Adrenal gland (tissue), 12 donors: ENCODE data around the gene RAD51B. TPM values are rescaled to one million over a fixed set of nuclear protein-coding genes. Genes with fewer than 3 reads are reported as not detected.

Source experiments
- DNase-seq, 7 donors: peaks; one replicate each; pipeline ENCODE4 v3.0.0-alpha.2; 2019 to 2020
- H3K27ac ChIP-seq, 5 donors: fragments of 200-600 bp; sonication (generic) in 4 of 5; 1 replicate in 3 of 5; 2 replicates in 2 of 5; pipeline versions ENCODE4 v1.5.1 to v1.8.0; 2016 to 2020; ENCODE audit warnings: mild to moderate bottlenecking in 1 of 5
- H3K27me3 ChIP-seq: fragments of 200-600 bp; 2 replicates; pipeline ENCODE4 v1.8.0; 2021
- H3K36me3 ChIP-seq, 2 donors: fragments of 200-600 bp; replicated peaks in 1 of 2; 1 replicate in 1 of 2; 2 replicates in 1 of 2; pipeline versions ENCODE4 v1.5.1 to v1.8.0; 2018 to 2022
- H3K4me1 ChIP-seq, 2 donors: fragments of 200-600 bp; replicated peaks in 1 of 2; 1 replicate in 1 of 2; 2 replicates in 1 of 2; pipeline versions ENCODE4 v1.5.1 to v1.8.0; 2018 to 2021
- H3K4me3 ChIP-seq, 4 donors: fragments of 200-600 bp; sonication (generic) in 3 of 4; one replicate each; pipeline ENCODE4 v1.5.1; 2016 to 2018
- H3K9me3 ChIP-seq, 3 donors: fragments of 200-600 bp; sonication (generic) in 1 of 3; replicated peaks in 1 of 3; 1 replicate in 2 of 3; 2 replicates in 1 of 3; pipeline versions ENCODE4 v1.5.1 to v1.8.0; 2016 to 2021
- CTCF ChIP-seq, 6 experiments: fragments of 450-650 bp in 4 of 6; fragments of 200-600 bp in 2 of 6; sonication (generic) in 1 of 6; IDR thresholded peaks; 1 replicate in 5 of 6; 2 replicates in 1 of 6; pipeline versions ENCODE4 v1.5.1 to v1.8.0; 2016 to 2021; ENCODE audit warnings: antibody characterized with exemption in 6 of 6, mild to moderate bottlenecking in 2 of 6, moderate library complexity in 1 of 6
- POLR2A ChIP-seq, 2 donors: fragments of 450-650 bp; IDR thresholded peaks; one replicate each; pipeline ENCODE4 v1.6.1; 2017; ENCODE audit warnings: antibody characterized with exemption in 2 of 2, mild to moderate bottlenecking in 2 of 2, moderate library complexity in 1 of 2
- WGBS, 4 donors: extraction: QIAGEN DNeasy Blood & Tissue Kit in 2 of 4; methylation state at CpG; one replicate each; pipeline versions ENCODE4 v1.1.5 to v1.1.7; 2013 to 2017; 5-methylcytosine and 5-hydroxymethylcytosine counted together
- intact Hi-C, 2 donors: fragments of 100-400 bp; cut with DNase I; formaldehyde crosslinking; loops; one replicate each; pipeline versions ENCODE4 v1.14.1 to v1.15.0; 2022 to 2023
- polyA plus RNA-seq, 3 donors: library from polyadenylated mRNA; stranded (reverse); fragments of 200-250 nt in 2 of 3; fragments of 350-450 nt in 1 of 3; fragmentation: Illumina TruSeq in 1 of 3; extraction: RNeasy Lipid Tissue Mini Kit (QIAGEN cat#74804) in 1 of 3; gene quantifications; one replicate each; pipeline ENCODE4 v1.2.3, GENCODE V29; 2013 to 2014
- total RNA-seq, 9 donors: library from RNA; depleted of rRNA in 4 of 9; stranded (reverse); fragments of >200 nt in 4 of 9; fragments of 120-200 nt in 1 of 9; fragmentation: NEBNext Ultra II Directional in 1 of 9; extraction: Animal tissue kit (Norgen Biotek cat#: 25700) in 1 of 9; gene quantifications; one replicate each; pipeline versions ENCODE4 v1.1.0 to v1.2.4, GENCODE V29; 2013 to 2023
- donor health status: healthy with polysubstance abuse.
- donor health status: Bipolar disorder and iron deficiency.
- donor health status: DM: yes; HTN: yes; CAD: no.
- donor health status: DM: no; HTN: no; CAD: no.
- donor health status: DM: no; HTN: no; CAD: no.
- donor health status: DM: yes; HTN: yes; CAD: no.

Gene RAD51B
- total and polyA plus RNA-seq, 12 donors = 2.3 to 24.6 (median 12.4) TPM

- no peaks in the 10 kb centered on the region for H3K27me3 ChIP-seq
- WGBS, 4 donors = 87 to 96% (median 94%) methylated on average over 8 to 10 of the region's 10 CpGs
- intact Hi-C loops = no loop called here
Measured at GRCh38 chr14:68748260-68748659, 928.7 kb downstream of the RAD51B start.

GRCh38 chr14:68748691-68749090 lies 929.1 kb downstream of the RAD51B start:
- DNase-seq = no peak
- TF ChIP-seq POLR2A (IDR thresholded peaks at IDR 0.05) (no peak), CTCF (IDR thresholded peaks at IDR 0.05) (no peak)
- no peaks in the 10 kb centered on the region for H3K36me3 ChIP-seq
- H3K27ac ChIP-seq = no peak overlapping the region
- no peaks in the 10 kb centered on the region for H3K4me1 ChIP-seq
- H3K4me3 ChIP-seq = no peak overlapping the region
- no peaks in the 10 kb centered on the region for H3K9me3 ChIP-seq
- H3K27me3 ChIP-seq = no peaks in the 10 kb centered on the region
- intact Hi-C loops = no loop called here
- 95 to 97% (median 96%) methylated on average over 5 of the region's 5 CpGs for WGBS, 4 donors

More at GRCh38 chr14:68748260-68748659, 928.7 kb downstream of the RAD51B start:
- Histone ChIP-seq H3K27ac (no peak overlapping the region), H3K9me3 (no peaks in the 10 kb centered on the region), H3K36me3 (no peaks in the 10 kb centered on the region), H3K4me1 (no peaks in the 10 kb centered on the region), H3K4me3 (no peak overlapping the region)
- no peak for DNase-seq
- TF ChIP-seq POLR2A (IDR thresholded peaks at IDR 0.05) (no peak), CTCF (IDR thresholded peaks at IDR 0.05) (no peak)

- H3K27ac ChIP-seq = no peak overlapping the region
- H3K4me3 ChIP-seq = no peak overlapping the region
- TF ChIP-seq CTCF (IDR thresholded peaks at IDR 0.05) (no peak), POLR2A (IDR thresholded peaks at IDR 0.05) (no peak)
- no peak for DNase-seq
- H3K4me1 ChIP-seq = no peaks in the 10 kb centered on the region
- no peaks in the 10 kb centered on the region for H3K27me3 ChIP-seq
- intact Hi-C loops = no loop called here
- no peaks in the 10 kb centered on the region for H3K9me3 ChIP-seq
- WGBS, 4 donors = 79 to 92% (median 89%) methylated on average over 11 of the region's 11 CpGs
- H3K36me3 ChIP-seq = no peaks in the 10 kb centered on the region
Measured at GRCh38 chr14:68749487-68750475, 930.2 kb downstream of the RAD51B start.

- Histone ChIP-seq H3K27me3 (no peaks in the 10 kb centered on the region), H3K4me3 (no peak overlapping the region), H3K36me3 (no peaks in the 10 kb centered on the region), H3K27ac (no peak overlapping the region), H3K9me3 (no peaks in the 10 kb centered on the region), H3K4me1 (peaks cover 0 to 4% of the 10 kb centered on the region in 2 donors)
- TF ChIP-seq CTCF (IDR thresholded peaks at IDR 0.05) (no peak), POLR2A (IDR thresholded peaks at IDR 0.05) (no peak)
- no peak for DNase-seq
- 86 to 94% (median 90%) methylated on average over 6 of the region's 6 CpGs for WGBS, 4 donors
- intact Hi-C loops = no loop called here
Measured at GRCh38 chr14:68752271-68753006, 932.9 kb downstream of the RAD51B start.
